ENCODE data around the gene PALMD.

Gene PALMD

DNA sequence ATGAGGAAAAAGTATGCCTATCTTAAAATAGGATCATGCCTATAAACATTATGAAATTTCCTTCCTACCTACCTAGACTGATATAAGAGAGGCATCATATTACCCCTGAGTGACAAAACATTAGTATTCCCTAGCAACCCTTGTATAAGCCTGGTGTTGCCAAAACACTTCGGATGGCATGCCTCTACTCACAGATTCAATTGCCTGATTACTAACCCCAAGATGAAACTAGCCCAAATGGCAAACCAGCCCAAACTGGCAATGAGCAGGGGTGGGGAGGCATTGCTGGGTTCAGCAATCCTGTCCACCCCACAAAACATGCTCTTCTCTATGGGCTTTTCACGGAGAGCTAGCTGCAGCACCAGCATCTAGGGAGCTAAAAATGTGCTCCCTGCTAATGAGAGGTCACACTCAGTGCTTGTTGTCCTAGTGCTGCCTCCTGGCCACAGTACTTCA is 13.9 kb downstream of the PALMD start:
- Histone ChIP-seq H3K36me3 (no peaks in the 10 kb centered on the region), H3K4me1 (peaks cover 0 to 6% (median 2%) of the 10 kb centered on the region in 4 donors), H3K9me3 (no peaks in the 10 kb centered on the region), H3K27me3 (no peaks in the 10 kb centered on the region), H3K27ac (peak overlapping the region in 1 of 2 donors; percentile 7), H3K4me3 (no peak overlapping the region)
- intact Hi-C loops (cut with DNase I; ENCODE audit: low total_unique reads): no loop called here
- TF ChIP-seq, protein P1, sequence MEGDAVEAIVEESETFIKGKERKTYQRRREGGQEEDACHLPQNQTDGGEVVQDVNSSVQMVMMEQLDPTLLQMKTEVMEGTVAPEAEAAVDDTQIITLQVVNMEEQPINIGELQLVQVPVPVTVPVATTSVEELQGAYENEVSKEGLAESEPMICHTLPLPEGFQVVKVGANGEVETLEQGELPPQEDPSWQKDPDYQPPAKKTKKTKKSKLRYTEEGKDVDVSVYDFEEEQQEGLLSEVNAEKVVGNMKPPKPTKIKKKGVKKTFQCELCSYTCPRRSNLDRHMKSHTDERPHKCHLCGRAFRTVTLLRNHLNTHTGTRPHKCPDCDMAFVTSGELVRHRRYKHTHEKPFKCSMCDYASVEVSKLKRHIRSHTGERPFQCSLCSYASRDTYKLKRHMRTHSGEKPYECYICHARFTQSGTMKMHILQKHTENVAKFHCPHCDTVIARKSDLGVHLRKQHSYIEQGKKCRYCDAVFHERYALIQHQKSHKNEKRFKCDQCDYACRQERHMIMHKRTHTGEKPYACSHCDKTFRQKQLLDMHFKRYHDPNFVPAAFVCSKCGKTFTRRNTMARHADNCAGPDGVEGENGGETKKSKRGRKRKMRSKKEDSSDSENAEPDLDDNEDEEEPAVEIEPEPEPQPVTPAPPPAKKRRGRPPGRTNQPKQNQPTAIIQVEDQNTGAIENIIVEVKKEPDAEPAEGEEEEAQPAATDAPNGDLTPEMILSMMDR (IDR thresholded peaks at IDR 0.05): no peak
- no peak for DNase-seq

DNA sequence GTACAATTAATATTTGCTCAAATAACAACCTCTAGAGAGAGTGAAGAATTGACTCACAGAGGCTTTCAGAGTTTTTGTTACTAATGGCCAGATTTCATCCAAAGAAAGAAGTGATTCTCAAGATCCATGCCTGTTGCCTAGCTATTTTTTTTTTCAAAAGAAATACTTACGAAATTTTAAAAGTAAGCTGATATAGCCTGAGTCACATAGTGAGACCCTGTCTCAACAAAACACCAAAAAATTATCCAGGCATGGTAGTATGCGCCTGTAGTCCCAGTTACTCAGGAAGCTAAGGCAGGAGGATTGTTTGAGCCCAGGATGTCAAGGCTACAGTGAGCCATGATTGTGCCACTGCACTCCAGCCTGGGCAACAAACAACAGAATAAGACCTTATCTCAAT is 14.6 kb downstream of the PALMD start:
- DNase-seq: no peak
- H3K9me3 ChIP-seq: no peaks in the 10 kb centered on the region
- TF ChIP-seq, protein P1 (IDR thresholded peaks at IDR 0.05): no peak
- H3K36me3 ChIP-seq: no peaks in the 10 kb centered on the region
- H3K4me3 ChIP-seq: no peak overlapping the region
- peak overlapping the region in 1 of 2 donors; percentile 7 for H3K27ac ChIP-seq
- intact Hi-C loops (cut with DNase I; ENCODE audit: low total_unique reads): no loop called here
- H3K27me3 ChIP-seq: no peaks in the 10 kb centered on the region
- H3K4me1 ChIP-seq: peaks cover 0 to 6% (median 2%) of the 10 kb centered on the region in 4 donors

DNA sequence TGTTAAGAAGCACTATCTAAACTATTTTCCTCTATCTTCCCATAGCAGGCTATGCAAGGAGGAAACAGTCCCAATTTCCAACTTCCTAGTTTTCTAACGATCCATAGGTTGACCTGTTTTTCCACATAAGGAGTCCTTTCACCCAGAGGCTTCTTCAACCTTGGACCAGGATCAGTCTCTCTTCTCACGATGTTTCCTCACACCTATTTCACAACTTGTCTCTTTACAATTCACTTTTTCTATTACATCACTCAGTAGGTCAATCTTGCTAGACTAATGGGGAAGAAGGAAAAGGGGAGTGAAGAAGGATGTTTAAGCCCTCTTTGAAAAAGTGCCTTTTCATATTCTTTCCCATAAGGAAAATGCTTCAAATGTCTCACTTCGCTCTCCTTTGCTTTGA is 15.9 kb downstream of the PALMD start:
- DNase-seq: no peak
- no peaks in the 10 kb centered on the region for H3K36me3 ChIP-seq
- TF ChIP-seq, protein P1 (IDR thresholded peaks at IDR 0.05): no peak
- H3K4me1 ChIP-seq: peaks cover 0 to 6% (median 2%) of the 10 kb centered on the region in 4 donors
- peak overlapping the region in 1 of 2 donors; percentile 44 for H3K27ac ChIP-seq
- no peaks in the 10 kb centered on the region for H3K9me3 ChIP-seq
- H3K27me3 ChIP-seq: no peaks in the 10 kb centered on the region
- no peak overlapping the region for H3K4me3 ChIP-seq
- intact Hi-C loops (cut with DNase I; ENCODE audit: low total_unique reads): no loop called here

DNA sequence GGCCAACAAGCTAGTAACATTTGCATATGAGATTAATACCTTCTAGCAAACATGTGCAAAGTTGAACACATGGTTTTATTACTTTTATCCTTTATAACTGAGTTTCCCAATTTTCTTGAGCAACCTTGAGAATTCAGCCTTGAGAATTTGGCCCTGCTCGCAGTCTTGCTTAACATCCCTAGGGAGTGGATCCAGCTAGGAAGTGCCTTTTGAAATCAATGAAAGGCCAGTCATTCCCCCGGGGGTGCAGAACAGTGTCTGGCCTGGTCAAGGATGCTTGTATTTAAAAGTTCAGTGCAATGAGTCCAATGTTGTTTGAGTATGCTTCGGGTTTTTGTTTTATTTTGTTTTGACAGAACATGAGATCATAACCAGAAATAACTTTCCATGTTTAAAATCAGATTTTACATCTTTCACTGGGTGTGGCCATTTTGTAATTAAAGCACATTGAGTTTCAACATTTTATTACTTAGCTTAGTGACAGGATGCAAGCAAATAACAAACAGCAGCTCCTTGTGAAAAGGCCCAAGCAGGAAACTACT is 16.7 kb downstream of the PALMD start:
- DNase-seq: peak; percentile 89 to 91
- intact Hi-C loops (cut with DNase I; ENCODE audit: low total_unique reads): no loop called here
- Histone ChIP-seq H3K27me3 (no peaks in the 10 kb centered on the region), H3K9me3 (no peaks in the 10 kb centered on the region), H3K4me3 (no peak overlapping the region), H3K27ac (peak overlapping the region in 1 of 2 donors; percentile 44), H3K36me3 (no peaks in the 10 kb centered on the region), H3K4me1 (peaks cover 0 to 6% (median 2%) of the 10 kb centered on the region in 4 donors)
- TF ChIP-seq, protein P1 (IDR thresholded peaks at IDR 0.05): no peak

DNA sequence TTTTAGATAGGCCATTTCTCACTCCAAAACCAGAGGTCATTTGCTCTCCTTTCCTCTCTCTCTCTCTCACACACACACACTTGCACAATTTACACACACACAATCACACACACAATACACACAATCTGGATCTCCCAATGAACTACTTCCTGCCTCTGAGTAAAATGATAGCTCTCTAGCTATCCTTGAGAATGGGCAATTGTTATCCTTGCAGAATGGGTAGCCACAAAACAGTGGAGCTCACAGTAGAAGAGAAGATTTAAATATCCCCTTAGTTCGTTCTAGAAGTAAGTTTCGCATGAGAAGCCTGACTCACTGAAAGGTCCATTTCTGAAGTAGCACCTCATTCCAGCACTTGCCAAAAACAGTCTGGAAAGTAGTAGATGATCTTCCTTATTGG is 17.6 kb downstream of the PALMD start:
- Histone ChIP-seq H3K27ac (no peak overlapping the region), H3K4me1 (peaks cover 0 to 6% (median 2%) of the 10 kb centered on the region in 4 donors), H3K36me3 (no peaks in the 10 kb centered on the region), H3K27me3 (no peaks in the 10 kb centered on the region), H3K4me3 (no peak overlapping the region), H3K9me3 (no peaks in the 10 kb centered on the region)
- intact Hi-C loops (cut with DNase I; ENCODE audit: low total_unique reads): no loop called here
- DNase-seq: no peak
- TF ChIP-seq, protein P1 (IDR thresholded peaks at IDR 0.05): no peak

Data from tibial artery (tissue), 4 donors.